MM.1S (cell line): Measurements from ENCODE around the gene HSPA1L.

Source experiments
- DNase-seq: peaks from one replicate; pipeline ENCODE4 v3.0.0-alpha.2; 2015
- H2AFZ ChIP-seq: fragments of 300-600 bp; sonication (generic); 2 replicates; pipeline ENCODE4 v1.6.0; 2016; ENCODE audit warnings: antibody characterized with exemption, low read length
- H3F3A ChIP-seq: fragments of 300-600 bp; sonication (generic); 2 replicates; pipeline ENCODE4 v1.6.1; 2016; ENCODE audit warnings: mild to moderate bottlenecking, antibody characterized with exemption, low read length, moderate library complexity, mixed read lengths; ENCODE audit not compliant: insufficient read depth
- H3K27ac ChIP-seq: fragments of 300-600 bp; sonication (generic); 2 replicates; pipeline ENCODE4 v1.5.1; 2016; ENCODE audit warnings: mild to moderate bottlenecking, low read length
- H3K27me3 ChIP-seq: fragments of 300-600 bp; sonication (generic); replicated peaks from 2 replicates; pipeline ENCODE4 v1.6.0; 2016; ENCODE audit warnings: low read length; ENCODE audit not compliant: insufficient read depth
- H3K36me3 ChIP-seq: fragments of 300-600 bp; sonication (generic); replicated peaks from 2 replicates; pipeline ENCODE4 v1.6.1; 2016; ENCODE audit warnings: mild to moderate bottlenecking, low read length, mixed read lengths; ENCODE audit not compliant: insufficient read depth
- H3K4me1 ChIP-seq: fragments of 300-600 bp; sonication (generic); 2 replicates; pipeline ENCODE4 v1.6.1; 2016; ENCODE audit warnings: low read length, mixed read lengths
- H3K4me2 ChIP-seq: fragments of 300-600 bp; sonication (generic); 2 replicates; pipeline ENCODE4 v1.6.0; 2016; ENCODE audit warnings: low read depth, low read length
- H3K4me3 ChIP-seq: fragments of 300-600 bp; sonication (generic); 2 replicates; pipeline ENCODE4 v1.5.1; 2016; ENCODE audit warnings: low read length, mixed read lengths
- H3K79me2 ChIP-seq: fragments of 300-600 bp; sonication (generic); 2 replicates; pipeline ENCODE4 v1.6.1; 2016; ENCODE audit warnings: mixed run types, low read length, mixed read lengths
- H3K9ac ChIP-seq: fragments of 300-600 bp; sonication (generic); 2 replicates; pipeline ENCODE4 v1.6.1; 2016; ENCODE audit warnings: low read length, mixed read lengths
- H3K9me2 ChIP-seq: fragments of 300-600 bp; sonication (generic); replicated peaks from 2 replicates; pipeline ENCODE4 v1.6.1; 2016; ENCODE audit warnings: mild to moderate bottlenecking, low read length, mixed read lengths; ENCODE audit not compliant: insufficient read depth
- H3K9me3 ChIP-seq: fragments of 300-600 bp; sonication (generic); replicated peaks from 2 replicates; pipeline ENCODE4 v1.6.1; 2016; ENCODE audit warnings: mild to moderate bottlenecking, low read length, mixed read lengths; ENCODE audit not compliant: insufficient read depth
- H4K20me1 ChIP-seq: fragments of 300-600 bp; sonication (generic); 2 replicates; pipeline ENCODE4 v1.6.1; 2016; ENCODE audit warnings: mild to moderate bottlenecking, low read length, moderate library complexity, mixed read lengths; ENCODE audit not compliant: insufficient read depth
- EZH2 ChIP-seq: fragments of 300-600 bp; sonication (generic); optimal IDR thresholded peaks from 2 replicates; pipeline ENCODE3; 2017; ENCODE audit warnings: low read depth, mild to moderate bottlenecking, antibody characterized with exemption, low read length, mixed read lengths
- EZH2phosphoT487 ChIP-seq: fragments of 300-600 bp; sonication (generic); IDR thresholded peaks from 2 replicates; pipeline ENCODE4 v1.6.1; 2018; ENCODE audit warnings: antibody characterized with exemption, low read length
- TF ChIP-seq, protein P1 (sequence below): fragments of 300-600 bp; sonication (generic); IDR thresholded peaks from 2 replicates; pipeline ENCODE4 v1.5.1; 2016; ENCODE audit warnings: antibody characterized with exemption, low read length, mixed read lengths

The HSPA1L gene

GRCh38 chr6:31785475-31785874 is 29.6 kb downstream of the HSPA1L start:
- Histone ChIP-seq H3K9me3 (no peaks in the 10 kb centered on the region), H4K20me1 (no peaks in the 10 kb centered on the region), H3K27ac (no peak overlapping the region), H2AFZ (no peak overlapping the region), H3K27me3 (no peaks in the 10 kb centered on the region), H3K4me2 (no peak overlapping the region), H3K9ac (no peak overlapping the region), H3K36me3 (peaks cover 21% of the 10 kb centered on the region), H3K4me3 (no peak overlapping the region), H3K9me2 (no peaks in the 10 kb centered on the region), H3F3A (peaks cover 14% of the 10 kb centered on the region), H3K79me2 (peaks cover 73% of the 10 kb centered on the region), H3K4me1 (peaks cover 8% of the 10 kb centered on the region)
- TF ChIP-seq, protein P1, sequence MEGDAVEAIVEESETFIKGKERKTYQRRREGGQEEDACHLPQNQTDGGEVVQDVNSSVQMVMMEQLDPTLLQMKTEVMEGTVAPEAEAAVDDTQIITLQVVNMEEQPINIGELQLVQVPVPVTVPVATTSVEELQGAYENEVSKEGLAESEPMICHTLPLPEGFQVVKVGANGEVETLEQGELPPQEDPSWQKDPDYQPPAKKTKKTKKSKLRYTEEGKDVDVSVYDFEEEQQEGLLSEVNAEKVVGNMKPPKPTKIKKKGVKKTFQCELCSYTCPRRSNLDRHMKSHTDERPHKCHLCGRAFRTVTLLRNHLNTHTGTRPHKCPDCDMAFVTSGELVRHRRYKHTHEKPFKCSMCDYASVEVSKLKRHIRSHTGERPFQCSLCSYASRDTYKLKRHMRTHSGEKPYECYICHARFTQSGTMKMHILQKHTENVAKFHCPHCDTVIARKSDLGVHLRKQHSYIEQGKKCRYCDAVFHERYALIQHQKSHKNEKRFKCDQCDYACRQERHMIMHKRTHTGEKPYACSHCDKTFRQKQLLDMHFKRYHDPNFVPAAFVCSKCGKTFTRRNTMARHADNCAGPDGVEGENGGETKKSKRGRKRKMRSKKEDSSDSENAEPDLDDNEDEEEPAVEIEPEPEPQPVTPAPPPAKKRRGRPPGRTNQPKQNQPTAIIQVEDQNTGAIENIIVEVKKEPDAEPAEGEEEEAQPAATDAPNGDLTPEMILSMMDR: no peak
- TF ChIP-seq EZH2phosphoT487 (no peak), EZH2 (no peak)
- DNase-seq: no peak

- Histone ChIP-seq H3K27me3 (no peaks in the 10 kb centered on the region), H3K9ac (no peak overlapping the region), H3K4me1 (0 out of 2 replicates have a peak, but pooled peaks cover 3% of the 10 kb centered on the region), H3F3A (peaks cover 10% of the 10 kb centered on the region), H3K79me2 (peaks cover 69% of the 10 kb centered on the region), H3K4me2 (no peak overlapping the region), H3K27ac (no peak overlapping the region), H3K36me3 (peaks cover 24% of the 10 kb centered on the region), H3K4me3 (no peak overlapping the region), H4K20me1 (no peaks in the 10 kb centered on the region), H3K9me2 (no peaks in the 10 kb centered on the region), H2AFZ (no peak overlapping the region), H3K9me3 (no peaks in the 10 kb centered on the region)
- TF ChIP-seq EZH2phosphoT487 (no peak), EZH2 (no peak)
- TF ChIP-seq, protein P1: no peak
- no peak for DNase-seq
Observed at GRCh38 chr6:31784098-31784925, 30.8 kb downstream of the HSPA1L start.

DNA sequence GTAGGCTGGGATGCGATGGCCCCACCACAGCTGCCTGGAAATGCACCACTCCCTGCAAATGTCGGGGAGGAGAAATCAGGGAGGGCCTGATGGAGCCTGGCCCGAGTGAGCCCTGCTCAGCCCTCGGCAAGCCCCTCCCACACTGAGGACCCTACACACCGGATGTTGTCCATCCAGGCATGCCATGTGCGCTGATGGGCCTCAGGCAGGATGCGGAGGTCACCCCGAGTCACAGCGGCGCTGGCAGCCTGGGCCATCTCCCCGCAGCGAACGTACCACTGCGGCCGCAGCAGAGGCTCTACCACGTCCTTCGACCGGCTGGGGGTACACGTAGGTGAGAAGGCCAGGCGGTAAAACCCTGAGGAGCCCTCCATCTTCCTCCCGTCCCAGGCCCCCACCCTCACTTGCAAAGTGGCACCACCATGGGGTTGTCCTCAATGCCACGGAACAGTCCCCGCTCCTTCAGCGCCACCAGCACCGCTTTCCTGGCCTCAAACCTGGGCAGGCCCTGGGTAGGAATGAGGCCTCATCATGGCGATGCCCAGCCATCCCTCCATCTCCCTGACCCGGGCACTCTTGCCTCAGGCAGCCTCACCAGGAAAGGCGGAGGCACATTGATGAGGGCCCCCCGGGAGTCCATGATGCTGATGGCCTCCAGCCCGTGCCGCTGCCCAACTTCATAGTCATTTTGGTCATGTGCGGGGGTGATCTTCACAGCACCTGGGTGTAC is 32.8 kb downstream of the HSPA1L start:
- peaks cover 14% of the 10 kb centered on the region for H3K4me1 ChIP-seq
- peaks cover 25% of the 10 kb centered on the region for H3F3A ChIP-seq
- H3K79me2 ChIP-seq: peaks cover 62% of the 10 kb centered on the region
- TF ChIP-seq EZH2phosphoT487 (no peak), EZH2 (no peak)
- H2AFZ ChIP-seq: no peak overlapping the region
- no peaks in the 10 kb centered on the region for H4K20me1 ChIP-seq
- no peaks in the 10 kb centered on the region for H3K27me3 ChIP-seq
- H3K4me2 ChIP-seq: no peak overlapping the region
- DNase-seq: no peak
- H3K9me2 ChIP-seq: no peaks in the 10 kb centered on the region
- peaks cover 24% of the 10 kb centered on the region for H3K36me3 ChIP-seq
- H3K27ac ChIP-seq: no peak overlapping the region
- no peak overlapping the region for H3K9ac ChIP-seq
- no peak overlapping the region for H3K4me3 ChIP-seq
- H3K9me3 ChIP-seq: no peaks in the 10 kb centered on the region
